Endodermal cell (in vitro differentiated cells): ENCODE measurements around the gene CHSY1. TPM values are rescaled to one million over a fixed set of nuclear protein-coding genes. Genes with fewer than 3 reads are reported as not detected.

Source experiments
- DNase-seq: peaks from one replicate; pipeline ENCODE4 v3.0.0-alpha.2; 2017
- H3K27ac ChIP-seq: 2 replicates; pipeline ENCODE4 v1.5.1; 2013; ENCODE audit warnings: mild to moderate bottlenecking, low read depth, low read length, moderate library complexity
- H3K27me3 ChIP-seq: 2 replicates; pipeline ENCODE4 v1.6.1; 2013; ENCODE audit warnings: mild to moderate bottlenecking, low read length, moderate library complexity; ENCODE audit not compliant: insufficient read depth, control insufficient read depth, poor library complexity, severe bottlenecking
- H3K36me3 ChIP-seq: 2 replicates; pipeline ENCODE4 v1.7.0; 2013; ENCODE audit warnings: mild to moderate bottlenecking, low read length, moderate library complexity; ENCODE audit not compliant: control insufficient read depth, insufficient read depth
- H3K4me1 ChIP-seq: one replicate; pipeline ENCODE4 v1.7.0; 2013; ENCODE audit warnings: low read length; ENCODE audit not compliant: control insufficient read depth, insufficient read depth
- H3K4me3 ChIP-seq: 2 replicates; pipeline ENCODE4 v1.5.1; 2013; ENCODE audit warnings: mild to moderate bottlenecking, low read length, moderate library complexity
- H3K9ac ChIP-seq: 2 replicates; pipeline ENCODE4 v1.6.1; 2013; ENCODE audit warnings: mild to moderate bottlenecking, low read length, moderate library complexity; ENCODE audit not compliant: poor library complexity, severe bottlenecking; ENCODE audit errors: extremely low read depth
- H3K9me3 ChIP-seq: 2 replicates; pipeline ENCODE4 v1.6.1; 2013; ENCODE audit warnings: mild to moderate bottlenecking, low read length, moderate library complexity; ENCODE audit not compliant: control insufficient read depth
- H3K27ac Mint-ChIP-seq: 2 replicates; pipeline ENCODE4 v1.8.0; 2020; ENCODE audit warnings: mixed read lengths
- H3K27me3 Mint-ChIP-seq: 2 replicates; pipeline ENCODE4 v1.8.0; 2021; ENCODE audit warnings: mild to moderate bottlenecking, mixed read lengths; ENCODE audit not compliant: insufficient read depth
- H3K36me3 Mint-ChIP-seq: 2 replicates; pipeline ENCODE4 v1.8.0; 2020; ENCODE audit warnings: low read depth, mixed read lengths
- H3K4me1 Mint-ChIP-seq: 2 replicates; pipeline ENCODE4 v1.8.0; 2020; ENCODE audit warnings: mixed read lengths
- H3K4me3 Mint-ChIP-seq: 2 replicates; pipeline ENCODE4 v1.8.0; 2020; ENCODE audit warnings: mild to moderate bottlenecking, moderate library complexity, mixed read lengths
- H3K9me3 Mint-ChIP-seq: 2 replicates; pipeline ENCODE4 v1.8.0; 2020; ENCODE audit warnings: mild to moderate bottlenecking, mixed read lengths
- WGBS, 2 experiments: methylation state at CpG; one replicate each; pipeline versions ENCODE4 v1.1.5 to v1.1.7; 2013; ENCODE audit warnings: missing lambda C conversion rate in 2 of 2, mixed read lengths in 1 of 2; ENCODE audit not compliant: insufficient coverage in 1 of 2, insufficient read length in 1 of 2; 5-methylcytosine and 5-hydroxymethylcytosine counted together
- total RNA-seq, 2 donors: library from RNA; stranded (reverse); fragmentation: NEBNext Ultra II Directional in 1 of 2; extraction: Animal tissue kit (Norgen Biotek cat#: 25700) in 1 of 2; gene quantifications; 2 replicates in 1 of 2; 3 replicates in 1 of 2; pipeline ENCODE4 v1.2.1, GENCODE V29; 2021
- TF ChIP-seq, protein P1 (sequence below): fragments of 200-600 bp; sonication (generic); conservative IDR thresholded peaks from 2 replicates; pipeline ENCODE4 v1.5.0; 2021; ENCODE audit warnings: antibody characterized with exemption, mild to moderate bottlenecking

CHSY1 gene
- total RNA-seq, 2 donors from 2014 or later = 33.3 to 39.9 TPM

DNA sequence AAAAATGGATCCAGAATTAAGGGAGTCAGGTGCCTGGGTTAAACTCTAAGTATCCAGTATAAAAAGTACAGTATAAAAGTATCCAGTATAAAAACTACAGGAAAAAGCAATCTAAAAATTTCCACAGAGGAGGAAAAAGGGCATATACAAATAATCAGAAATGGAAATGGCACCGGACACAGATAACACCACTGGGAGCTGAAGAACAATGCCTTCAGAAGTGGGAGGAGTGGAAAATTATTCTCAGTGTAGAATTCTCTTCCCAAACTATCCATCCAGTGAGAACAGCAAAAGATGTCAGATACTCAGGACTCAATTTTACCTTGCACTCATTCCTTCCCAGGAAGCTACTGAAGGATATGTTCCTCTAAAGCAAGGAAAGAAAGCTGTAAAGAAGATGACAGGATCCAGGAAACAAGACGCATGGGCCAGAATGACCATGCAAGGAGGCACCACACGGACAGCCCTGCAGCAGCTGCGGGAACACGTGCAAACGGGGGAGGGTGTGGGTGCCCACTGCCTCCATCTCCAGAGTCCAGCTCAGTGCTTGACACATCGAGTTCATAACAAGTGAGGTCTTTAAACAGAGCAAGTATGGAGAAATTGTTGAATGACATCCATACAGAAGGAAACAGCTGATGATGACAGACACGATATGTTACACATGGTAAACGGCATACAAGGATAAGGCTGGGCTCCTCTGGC lies 68.5 kb downstream of the CHSY1 start:
- H3K4me3 Mint-ChIP-seq = no peak overlapping the region

GRCh38 chr15:101182215-101182614 lies 69.6 kb downstream of the CHSY1 start:
- Mint-ChIP-seq H3K4me1 (no peaks in the 10 kb centered on the region), H3K27ac (no peak overlapping the region), H3K27me3 (no peaks in the 10 kb centered on the region), H3K4me3 (no peak overlapping the region), H3K9me3 (no peaks in the 10 kb centered on the region), H3K36me3 (peaks cover 25% of the 10 kb centered on the region)
- Histone ChIP-seq H3K27ac (no peak overlapping the region), H3K4me3 (no peak overlapping the region), H3K36me3 (peaks cover 43% of the 10 kb centered on the region), H3K9ac (no peak overlapping the region), H3K27me3 (no peaks in the 10 kb centered on the region), H3K9me3 (peaks cover 5% of the 10 kb centered on the region), H3K4me1 (peaks cover 4% of the 10 kb centered on the region)
- TF ChIP-seq, protein P1, sequence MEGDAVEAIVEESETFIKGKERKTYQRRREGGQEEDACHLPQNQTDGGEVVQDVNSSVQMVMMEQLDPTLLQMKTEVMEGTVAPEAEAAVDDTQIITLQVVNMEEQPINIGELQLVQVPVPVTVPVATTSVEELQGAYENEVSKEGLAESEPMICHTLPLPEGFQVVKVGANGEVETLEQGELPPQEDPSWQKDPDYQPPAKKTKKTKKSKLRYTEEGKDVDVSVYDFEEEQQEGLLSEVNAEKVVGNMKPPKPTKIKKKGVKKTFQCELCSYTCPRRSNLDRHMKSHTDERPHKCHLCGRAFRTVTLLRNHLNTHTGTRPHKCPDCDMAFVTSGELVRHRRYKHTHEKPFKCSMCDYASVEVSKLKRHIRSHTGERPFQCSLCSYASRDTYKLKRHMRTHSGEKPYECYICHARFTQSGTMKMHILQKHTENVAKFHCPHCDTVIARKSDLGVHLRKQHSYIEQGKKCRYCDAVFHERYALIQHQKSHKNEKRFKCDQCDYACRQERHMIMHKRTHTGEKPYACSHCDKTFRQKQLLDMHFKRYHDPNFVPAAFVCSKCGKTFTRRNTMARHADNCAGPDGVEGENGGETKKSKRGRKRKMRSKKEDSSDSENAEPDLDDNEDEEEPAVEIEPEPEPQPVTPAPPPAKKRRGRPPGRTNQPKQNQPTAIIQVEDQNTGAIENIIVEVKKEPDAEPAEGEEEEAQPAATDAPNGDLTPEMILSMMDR = no peak
- WGBS, 2 experiments = 85 to 88% methylated on average over 4 of the region's 4 CpGs
- no peak for DNase-seq

More for the DNA sequence above, 68.5 kb downstream of the CHSY1 start:
- 92 to 93% methylated on average over 4 to 9 of the region's 9 CpGs for WGBS, 2 experiments
- Histone ChIP-seq H3K27ac (no peak overlapping the region), H3K36me3 (peaks cover 32% of the 10 kb centered on the region), H3K4me1 (peaks cover 10% of the 10 kb centered on the region), H3K27me3 (no peaks in the 10 kb centered on the region), H3K9me3 (no peaks in the 10 kb centered on the region), H3K4me3 (no peak overlapping the region), H3K9ac (no peak overlapping the region)
- H3K4me1 Mint-ChIP-seq = peaks cover 9% of the 10 kb centered on the region
- no peak overlapping the region for H3K27ac Mint-ChIP-seq
- DNase-seq = no peak
- TF ChIP-seq, protein P1 = no peak
- no peaks in the 10 kb centered on the region for H3K9me3 Mint-ChIP-seq
- H3K36me3 Mint-ChIP-seq = peaks cover 15% of the 10 kb centered on the region
- H3K27me3 Mint-ChIP-seq = no peaks in the 10 kb centered on the region

DNA sequence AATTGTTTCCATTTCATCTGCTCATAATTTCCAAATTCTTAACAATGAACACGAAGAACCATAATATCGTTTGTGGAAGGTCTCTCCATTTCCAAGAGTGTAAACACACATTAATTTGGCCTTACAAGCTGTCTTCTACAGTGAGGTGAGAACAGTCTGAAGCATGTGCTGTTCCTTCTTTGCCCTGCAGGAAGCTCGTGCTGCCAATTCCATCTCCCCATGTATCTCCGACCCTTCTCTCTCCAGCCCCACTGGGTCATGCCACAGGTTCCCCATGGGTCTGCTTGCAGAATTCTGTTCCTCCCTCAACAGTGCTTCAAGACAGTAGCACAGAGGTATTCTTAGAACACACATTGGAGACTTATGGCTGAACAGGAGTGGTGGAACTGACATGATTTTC lies 70.5 kb downstream of the CHSY1 start:
- Mint-ChIP-seq H3K9me3 (no peaks in the 10 kb centered on the region), H3K4me3 (no peak overlapping the region), H3K27me3 (no peaks in the 10 kb centered on the region), H3K27ac (no peak overlapping the region), H3K4me1 (peaks cover 5% of the 10 kb centered on the region), H3K36me3 (peaks cover 32% of the 10 kb centered on the region)
- no peak for DNase-seq
- Histone ChIP-seq H3K36me3 (peaks cover 52% of the 10 kb centered on the region), H3K9ac (no peak overlapping the region), H3K27ac (no peak overlapping the region), H3K27me3 (no peaks in the 10 kb centered on the region), H3K9me3 (peaks cover 10% of the 10 kb centered on the region), H3K4me1 (peaks cover 4% of the 10 kb centered on the region), H3K4me3 (no peak overlapping the region)
- WGBS, 2 experiments = 89 to 92% methylated on average over 4 of the region's 4 CpGs
- TF ChIP-seq, protein P1 = peak; percentile 55
